ENCODE measurements around the gene BARHL1.

GRCh38 chr9:132575811-132576210, 6.6 kb upstream of the BARHL1 start:
- TF ChIP-seq CTCF (IDR thresholded peaks at IDR 0.05; ENCODE audit: insufficient read depth, low read depth, low read length) = no peak
- TF ChIP-seq EZH2 (IDR thresholded peaks at IDR 0.05; ENCODE audit: insufficient read depth, low read length) = no peak

Measured in astrocyte (in vitro differentiated cells and primary cell).